Thymus (tissue), 11 donors: ENCODE data around the gene CPED1. TPM values are rescaled to one million over a fixed set of nuclear protein-coding genes. Genes with fewer than 3 reads are reported as not detected.
"Not testable (repeated sequence)": the region's sequence is repeated elsewhere in the genome, so short reads cannot be mapped to it uniquely, and the experiment has no call there.

Experiments used
- DNase-seq, 9 donors: peaks; one replicate each; pipeline ENCODE4 v3.0.0-alpha.2; 2013; ENCODE audit warnings: low spot score in 9 of 9, low read depth in 6 of 9, missing footprints in 1 of 9
- H3K27ac ChIP-seq, 2 donors: one replicate each; pipeline ENCODE4 v1.5.1; 2013; ENCODE audit warnings: control low read depth in 1 of 2, low read depth in 1 of 2, low read length in 1 of 2, mild to moderate bottlenecking in 1 of 2, moderate library complexity in 1 of 2
- H3K27me3 ChIP-seq, 2 donors: one replicate each; pipeline ENCODE4 v1.5.1; 2013; ENCODE audit warnings: low read length in 1 of 2; ENCODE audit not compliant: control insufficient read depth in 2 of 2, insufficient read depth in 1 of 2
- H3K36me3 ChIP-seq, 2 donors: one replicate each; pipeline ENCODE4 v1.5.1; 2013; ENCODE audit warnings: low read length in 1 of 2, mild to moderate bottlenecking in 1 of 2, moderate library complexity in 1 of 2; ENCODE audit not compliant: control insufficient read depth in 2 of 2, insufficient read depth in 2 of 2
- H3K4me1 ChIP-seq, 2 donors: one replicate each; pipeline ENCODE4 v1.5.1; 2013; ENCODE audit warnings: low read length in 2 of 2; ENCODE audit not compliant: control insufficient read depth in 2 of 2, insufficient read depth in 2 of 2
- H3K4me3 ChIP-seq, 2 donors: one replicate each; pipeline ENCODE4 v1.5.1; 2013; ENCODE audit warnings: low read length in 2 of 2, control low read depth in 1 of 2, mild to moderate bottlenecking in 1 of 2
- H3K9me3 ChIP-seq, 2 donors: one replicate each; pipeline ENCODE4 v1.5.1; 2013; ENCODE audit warnings: low read length in 1 of 2, mild to moderate bottlenecking in 1 of 2; ENCODE audit not compliant: control insufficient read depth in 2 of 2, insufficient read depth in 1 of 2
- WGBS: extraction: QIAGEN DNeasy Blood & Tissue Kit; methylation state at CpG from one replicate; pipeline ENCODE4 v1.1.7; 2013; 5-methylcytosine and 5-hydroxymethylcytosine counted together
- polyA plus RNA-seq: library from polyadenylated mRNA; stranded (reverse); fragments of 200-250 nt; gene quantifications from one replicate; pipeline ENCODE4 v1.2.3, GENCODE V29; 2013
- total RNA-seq: library from RNA; stranded (reverse); fragments of 120-200 nt; gene quantifications from one replicate; pipeline ENCODE4 v1.2.4, GENCODE V29; 2013
- donor health status: healthy.

CPED1 gene
- total and polyA plus RNA-seq, 2 donors: 1.9 to 2.2 TPM

GRCh38 chr7:121305109-121305508 lies 316.6 kb downstream of the CPED1 start:
- 85% methylated on average over 3 of the region's 3 CpGs for WGBS
- Histone ChIP-seq H3K36me3 (no peaks in the 10 kb centered on the region), H3K27ac (no peak overlapping the region), H3K4me3 (no peak overlapping the region), H3K4me1 (no peaks in the 10 kb centered on the region), H3K9me3 (no peaks in the 10 kb centered on the region), H3K27me3 (no peaks in the 10 kb centered on the region)
- no peak for DNase-seq

- no peak overlapping the region for H3K27ac ChIP-seq
- no peak overlapping the region for H3K4me3 ChIP-seq
- H3K4me1 ChIP-seq: no peaks in the 10 kb centered on the region
- 66% methylated on average over 3 of the region's 3 CpGs for WGBS
- H3K9me3 ChIP-seq: no peaks in the 10 kb centered on the region
- no peak for DNase-seq
- no peaks in the 10 kb centered on the region for H3K27me3 ChIP-seq
- no peaks in the 10 kb centered on the region for H3K36me3 ChIP-seq
These were observed 318.1 kb downstream of the CPED1 start for GRCh38 chr7:121306565-121306964.

GRCh38 chr7:121307021-121307574 lies 318.6 kb downstream of the CPED1 start:
- no peak overlapping the region for H3K27ac ChIP-seq
- H3K27me3 ChIP-seq: no peaks in the 10 kb centered on the region
- H3K9me3 ChIP-seq: no peaks in the 10 kb centered on the region
- H3K4me3 ChIP-seq: no peak overlapping the region
- no peaks in the 10 kb centered on the region for H3K4me1 ChIP-seq
- H3K36me3 ChIP-seq: no peaks in the 10 kb centered on the region
- WGBS: 69% methylated on average over 4 of the region's 4 CpGs
- no peak for DNase-seq

GRCh38 chr7:121313220-121313792 lies 324.8 kb downstream of the CPED1 start:
- WGBS: 87% methylated on average over 3 of the region's 3 CpGs

DNA sequence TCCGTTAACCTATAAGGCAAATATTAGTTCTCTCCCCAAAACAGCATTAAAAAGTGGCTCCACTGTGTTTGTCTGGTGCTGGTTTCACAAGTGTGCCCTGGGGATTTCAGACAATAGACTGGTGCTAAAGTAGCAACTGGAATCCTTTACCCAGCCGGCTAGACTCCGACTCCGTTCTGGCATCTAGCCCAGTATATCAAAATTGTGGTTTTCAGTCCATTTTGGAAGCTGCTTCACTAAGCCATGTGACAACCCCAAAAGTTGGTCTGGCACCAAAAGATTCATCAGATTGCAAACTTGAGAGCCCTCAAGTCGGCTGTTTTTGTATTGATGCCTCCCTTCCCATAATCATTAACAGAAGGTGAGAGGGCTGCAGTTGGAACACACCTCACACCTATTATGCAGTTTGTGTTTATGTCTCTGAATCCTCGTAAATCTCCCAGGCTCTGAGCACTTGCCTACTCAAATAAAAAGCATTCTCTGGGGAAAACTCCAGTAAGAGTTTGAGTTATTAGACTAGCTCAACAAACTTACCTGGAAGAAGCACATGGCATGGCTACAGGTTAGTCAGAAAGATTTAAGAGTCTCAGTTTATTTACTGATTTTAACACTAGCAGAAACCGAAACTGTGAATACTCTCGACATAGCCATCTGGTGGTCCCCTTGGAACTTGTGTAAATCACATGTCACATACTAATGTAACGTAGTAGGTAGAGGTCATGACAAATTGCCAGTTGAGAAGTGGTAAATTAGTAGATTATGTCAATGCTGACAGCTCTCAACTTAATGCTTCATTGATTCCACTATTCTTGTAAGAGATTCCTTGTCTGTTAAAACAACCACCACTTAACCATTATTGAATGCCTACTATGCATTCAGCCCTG lies 325.5 kb downstream of the CPED1 start:
- DNase-seq: no peak
- Histone ChIP-seq H3K36me3 (no peaks in the 10 kb centered on the region), H3K9me3 (no peaks in the 10 kb centered on the region), H3K27ac (no peak overlapping the region), H3K4me1 (no peaks in the 10 kb centered on the region), H3K27me3 (no peaks in the 10 kb centered on the region), H3K4me3 (no peak overlapping the region)
- WGBS: 77% methylated on average over 9 of the region's 9 CpGs

More at GRCh38 chr7:121313220-121313792, 324.8 kb downstream of the CPED1 start:
- Histone ChIP-seq H3K9me3 (no peaks in the 10 kb centered on the region), H3K36me3 (no peaks in the 10 kb centered on the region), H3K4me3 (no peak overlapping the region), H3K4me1 (no peaks in the 10 kb centered on the region), H3K27me3 (no peaks in the 10 kb centered on the region), H3K27ac (no peak overlapping the region)
- no peak for DNase-seq

- not testable (repeated sequence) for H3K36me3 ChIP-seq, H3K4me3 ChIP-seq, H3K27ac ChIP-seq, H3K27me3 ChIP-seq, H3K9me3 ChIP-seq, DNase-seq, H3K4me1 ChIP-seq
- 92% methylated on average over 3 of the region's 3 CpGs for WGBS
These were observed 326.7 kb downstream of the CPED1 start for GRCh38 chr7:121315170-121315569.

- no peak for DNase-seq
- 88% methylated on average over 3 of the region's 3 CpGs for WGBS
- H3K36me3 ChIP-seq: no peaks in the 10 kb centered on the region
- no peak overlapping the region for H3K4me3 ChIP-seq
- no peaks in the 10 kb centered on the region for H3K9me3 ChIP-seq
- H3K27ac ChIP-seq: no peak overlapping the region
- H3K4me1 ChIP-seq: no peaks in the 10 kb centered on the region
- peaks cover 3 to 22% of the 10 kb centered on the region in 2 donors for H3K27me3 ChIP-seq
These were observed 333.9 kb downstream of the CPED1 start for GRCh38 chr7:121322460-121322859.

DNA sequence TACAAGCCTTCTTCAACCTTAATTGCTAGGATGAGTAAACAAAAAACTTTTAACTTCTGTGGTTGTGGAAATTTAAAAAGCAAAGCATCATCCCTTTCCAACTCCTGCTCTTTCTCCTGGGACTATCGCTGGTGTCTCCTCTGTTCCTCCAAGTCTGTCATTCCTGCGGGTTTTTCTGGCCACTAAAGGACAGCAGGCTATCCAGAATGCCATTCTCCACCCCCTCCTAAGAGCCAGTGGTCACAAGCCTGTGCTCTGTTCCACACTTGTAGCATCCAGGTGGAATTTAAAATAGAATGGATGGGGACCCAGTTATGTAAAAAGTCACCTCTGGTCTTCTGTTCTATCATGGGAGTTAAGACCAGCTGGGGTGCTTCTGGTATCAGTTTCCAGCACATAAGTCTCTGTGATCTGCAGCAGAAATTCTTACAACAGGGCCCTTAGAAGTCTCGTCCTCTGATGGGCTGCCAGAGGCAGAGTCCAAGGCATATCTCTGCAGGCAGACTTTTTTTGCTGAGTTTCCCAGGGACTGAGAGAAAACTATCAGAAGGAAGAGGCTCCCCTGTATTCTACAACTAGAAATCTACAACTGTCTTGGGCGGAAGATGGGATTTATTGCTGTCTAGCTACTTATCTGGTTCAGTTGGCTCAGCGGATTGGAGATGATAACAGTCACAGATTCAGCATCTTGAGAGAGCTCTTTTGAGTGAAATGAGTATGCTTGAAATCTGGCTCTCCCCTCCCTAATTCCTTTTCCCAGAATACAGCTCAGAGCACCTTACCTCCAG lies 335.2 kb downstream of the CPED1 start:
- DNase-seq: no peak
- 84% methylated on average over 5 of the region's 5 CpGs for WGBS

More for the DNA sequence above, 335.2 kb downstream of the CPED1 start:
- H3K27ac ChIP-seq: no peak overlapping the region
- H3K27me3 ChIP-seq: peaks cover 14 to 34% of the 10 kb centered on the region in 2 donors
- H3K4me1 ChIP-seq: no peaks in the 10 kb centered on the region
- no peak overlapping the region for H3K4me3 ChIP-seq
- no peaks in the 10 kb centered on the region for H3K9me3 ChIP-seq
- no peaks in the 10 kb centered on the region for H3K36me3 ChIP-seq
